HG03520 (cell line): Measurements from ENCODE around the gene MYO3B.
"Not testable (repeated sequence)": the region's sequence is repeated elsewhere in the genome, so short reads cannot be mapped to it uniquely, and the experiment has no call there.

Source experiments
- ATAC-seq: cut with Tn5 transposase; IDR thresholded peaks from one replicate; pipeline ENCODE4 v1.9.1; 2021; ENCODE audit warnings: mild to moderate bottlenecking, moderate library complexity; ENCODE audit not compliant: unreplicated experiment

Gene MYO3B

DNA sequence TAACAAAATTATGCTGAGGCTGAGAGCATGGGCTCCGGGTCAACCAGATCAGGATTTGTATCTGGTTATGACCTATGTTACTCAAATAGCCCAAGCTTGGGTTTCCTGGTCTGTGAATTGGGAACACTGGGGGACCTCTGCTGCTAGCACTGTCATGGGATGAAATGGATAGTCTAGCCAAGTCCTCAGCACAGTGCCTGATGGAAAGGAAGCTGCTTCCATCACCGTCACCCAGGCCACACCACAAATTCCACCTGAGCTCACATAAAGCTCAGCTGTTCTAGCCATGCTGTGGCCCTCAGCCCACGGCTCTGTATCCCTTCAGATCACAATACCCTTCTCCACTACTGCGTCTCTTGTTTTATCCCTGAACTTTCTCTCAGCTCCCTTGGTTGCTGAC, 357.6 kb downstream of the MYO3B start:
- ATAC-seq = no peak

DNA sequence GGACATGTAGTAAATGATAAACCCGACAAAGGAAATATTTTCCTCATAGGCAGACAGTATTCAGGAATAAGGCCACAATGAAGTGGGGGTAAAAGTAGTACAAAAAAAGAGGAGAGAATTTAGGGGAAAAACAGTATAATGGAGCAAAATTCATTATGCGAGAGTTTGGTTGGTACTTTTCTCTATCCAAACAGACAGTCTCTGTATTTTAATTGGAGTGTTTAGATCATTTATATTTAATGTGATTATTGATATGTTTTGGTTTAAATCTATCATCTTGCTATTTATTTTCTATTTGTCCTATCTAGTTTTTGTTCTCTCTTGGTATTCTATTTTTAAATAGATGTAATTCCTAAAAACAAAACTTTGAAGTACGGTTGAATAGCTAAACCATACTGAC, 366.9 kb downstream of the MYO3B start:
- ATAC-seq = no peak

DNA sequence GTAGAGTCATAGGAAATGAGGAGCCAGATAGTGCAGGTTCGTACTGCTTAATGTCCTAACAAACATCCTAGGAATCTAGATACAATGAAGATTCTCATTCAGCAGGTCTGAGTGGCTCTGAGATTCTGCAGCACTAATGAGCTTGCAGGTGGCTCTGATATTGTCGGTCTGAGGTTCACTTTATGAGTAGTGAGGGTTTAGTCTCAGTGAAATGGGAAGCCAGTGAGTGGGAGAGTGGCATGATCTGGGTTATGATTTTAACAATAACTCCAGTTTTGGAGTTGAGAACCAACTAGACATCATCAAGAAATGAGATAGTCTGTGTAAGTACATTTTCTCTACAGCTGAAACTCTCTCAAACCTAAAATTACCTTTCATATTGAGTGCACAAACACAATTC, 370.4 kb downstream of the MYO3B start:
- no peak for ATAC-seq

DNA sequence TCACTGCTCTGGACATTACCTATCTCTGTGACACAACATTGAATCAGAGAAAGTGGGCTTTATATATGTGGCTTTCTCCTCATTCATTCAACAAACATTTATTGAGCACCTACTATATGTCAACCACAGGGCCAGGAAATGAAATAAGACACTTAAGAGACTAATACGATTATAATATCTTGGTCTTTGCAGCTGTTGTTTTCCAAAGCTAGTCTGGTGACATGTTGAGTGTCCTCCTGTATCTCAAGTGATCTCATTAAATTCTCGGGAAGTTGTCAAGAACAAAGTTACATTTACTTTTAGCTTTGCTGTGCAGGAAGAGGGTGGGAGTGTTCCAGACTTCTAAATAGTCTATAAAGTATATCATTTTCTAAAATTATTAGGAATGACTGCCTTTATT, 372.6 kb downstream of the MYO3B start:
- ATAC-seq = no peak

DNA sequence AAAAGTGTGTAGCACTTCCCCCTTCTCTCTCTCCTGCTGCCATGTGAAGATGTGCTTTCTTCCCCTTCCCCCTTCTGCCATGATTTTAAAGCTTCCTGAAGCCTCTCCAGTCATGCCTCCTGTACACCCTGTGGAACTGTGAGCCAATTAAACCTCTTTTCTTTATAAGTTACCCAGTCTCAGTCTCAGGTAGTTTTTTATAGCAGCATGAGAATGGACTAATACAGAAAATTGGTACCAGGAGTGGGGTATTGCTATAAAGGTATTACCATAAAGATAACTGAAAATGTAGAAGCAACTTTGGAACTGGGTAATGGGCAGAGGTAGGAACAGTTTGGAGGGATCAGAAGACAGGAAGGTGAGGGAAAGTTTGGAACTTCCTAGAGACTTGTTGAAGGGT, 374.0 kb downstream of the MYO3B start:
- ATAC-seq = not testable (repeated sequence)

DNA sequence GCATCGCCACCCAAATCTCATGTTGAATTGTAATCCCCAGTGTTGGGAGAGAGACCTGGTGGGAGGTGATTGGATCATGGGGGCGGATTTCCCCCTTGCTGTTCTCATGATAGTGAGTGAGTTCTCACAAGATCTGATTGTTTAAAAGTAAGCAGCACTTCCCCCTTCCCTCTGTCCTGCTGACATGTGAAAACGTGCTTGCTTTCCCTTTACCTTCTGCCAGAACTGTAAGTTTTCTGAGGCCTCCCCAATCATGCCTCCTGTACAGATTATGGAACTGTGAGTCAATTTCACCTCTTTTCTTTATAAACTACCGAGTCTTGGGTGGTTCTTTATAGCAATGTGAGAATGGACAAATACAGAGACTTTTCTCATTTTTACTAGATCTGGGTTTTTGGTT, 375.8 kb downstream of the MYO3B start:
- no peak for ATAC-seq

DNA sequence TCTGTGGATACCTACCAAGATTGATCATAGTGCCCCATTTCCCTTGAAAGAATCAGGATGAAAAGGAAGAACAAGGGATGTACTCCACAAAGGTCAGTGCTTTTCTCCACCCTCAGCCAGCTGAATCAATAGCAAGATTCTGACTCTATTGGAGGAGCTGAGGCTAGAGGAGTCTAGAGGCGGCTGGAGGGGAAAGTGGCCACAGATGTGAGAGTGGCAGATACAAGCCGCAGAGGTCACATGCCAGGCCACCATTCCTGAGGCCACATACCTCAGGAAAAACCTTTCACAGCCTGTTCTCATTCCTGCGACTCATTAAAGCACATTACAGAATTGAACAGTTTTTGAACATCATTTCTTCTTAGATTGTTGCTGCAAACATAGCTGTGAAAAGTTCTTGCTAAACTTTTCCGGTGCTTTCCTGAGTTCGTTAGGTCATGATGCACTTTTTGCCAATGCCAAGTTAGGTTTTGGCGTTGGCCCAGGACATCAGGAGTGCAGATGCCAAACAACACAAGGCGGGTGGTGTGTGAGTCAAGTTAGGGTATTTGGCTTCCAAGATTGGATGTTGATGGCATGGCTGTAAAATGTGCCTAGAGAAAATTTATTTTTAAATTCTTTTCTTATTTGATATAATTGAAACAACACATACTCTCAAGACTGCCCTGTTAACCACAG, 376.5 kb downstream of the MYO3B start:
- ATAC-seq = no peak

DNA sequence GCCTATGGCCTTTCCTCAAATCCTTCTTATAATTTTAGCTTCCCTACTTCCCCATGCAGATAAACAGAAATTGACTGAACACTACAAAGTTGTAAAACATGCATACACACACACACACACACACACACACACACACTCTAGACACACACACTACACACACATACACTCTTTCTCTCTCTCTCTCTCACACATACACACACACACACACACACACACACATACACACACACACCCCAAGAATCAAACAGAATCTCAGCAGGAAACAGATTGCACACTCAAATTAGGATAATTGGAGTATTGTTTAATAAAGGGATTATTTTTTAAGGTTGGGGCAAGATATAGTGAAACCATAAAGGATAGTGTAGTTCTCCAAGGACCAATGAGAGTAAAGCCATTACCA, 385.0 kb downstream of the MYO3B start:
- no peak for ATAC-seq

DNA sequence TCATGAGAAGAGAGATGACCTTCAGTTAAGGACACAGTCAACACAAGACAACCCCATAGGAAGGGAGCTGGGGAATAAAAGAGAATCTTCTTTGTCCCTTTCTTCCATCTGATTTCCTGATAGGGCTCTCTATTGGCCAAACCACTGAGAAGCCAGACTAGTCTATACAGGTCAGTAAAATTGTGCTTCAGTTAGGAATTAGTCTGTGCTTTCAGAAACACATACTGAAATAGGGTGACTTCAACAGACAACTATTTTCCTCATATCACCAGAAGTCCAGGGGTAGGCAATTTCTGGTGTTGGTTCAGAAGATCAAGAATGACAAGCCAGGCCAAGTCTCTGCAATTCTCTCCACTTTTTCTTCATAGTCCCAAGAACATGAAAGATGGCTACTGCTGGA, 385.5 kb downstream of the MYO3B start:
- ATAC-seq = no peak

DNA sequence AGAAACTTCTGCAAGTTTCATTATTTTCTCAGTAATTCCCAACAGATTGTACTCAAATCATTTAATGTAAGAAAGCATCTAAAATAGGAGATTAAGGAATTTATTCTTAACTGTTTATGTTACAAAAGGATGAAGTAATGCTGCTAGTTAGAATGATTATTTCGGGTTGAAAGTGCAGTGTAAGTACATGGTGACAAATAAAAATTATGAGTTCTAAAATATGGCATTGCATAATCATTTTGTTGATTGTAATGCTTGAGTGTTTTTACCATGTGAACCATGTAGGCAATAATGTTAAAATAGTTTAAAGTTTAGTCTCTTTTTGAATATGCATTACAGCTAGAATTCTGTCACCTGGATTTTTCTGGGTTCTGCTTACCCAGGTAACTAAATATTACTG, 388.2 kb downstream of the MYO3B start:
- no peak for ATAC-seq

DNA sequence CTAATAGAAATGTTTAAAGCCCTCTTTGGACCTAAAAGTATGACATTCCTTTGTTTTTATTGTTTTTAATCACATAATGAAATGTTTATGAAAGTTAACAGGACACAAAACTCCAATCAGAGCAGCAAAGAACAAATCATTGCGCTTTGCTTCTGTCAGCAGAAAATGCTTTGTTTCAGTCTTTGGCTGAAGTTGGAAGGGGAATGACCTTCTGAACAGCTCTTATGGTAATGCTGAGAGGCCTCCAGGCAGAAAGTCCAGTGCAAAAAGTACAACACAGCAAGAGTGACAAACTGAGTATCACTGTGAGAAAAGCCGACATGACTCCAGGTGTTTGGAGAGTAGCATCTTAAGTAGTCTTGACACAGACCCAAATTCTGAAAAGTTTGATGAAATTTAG, 389.5 kb downstream of the MYO3B start:
- ATAC-seq = no peak

DNA sequence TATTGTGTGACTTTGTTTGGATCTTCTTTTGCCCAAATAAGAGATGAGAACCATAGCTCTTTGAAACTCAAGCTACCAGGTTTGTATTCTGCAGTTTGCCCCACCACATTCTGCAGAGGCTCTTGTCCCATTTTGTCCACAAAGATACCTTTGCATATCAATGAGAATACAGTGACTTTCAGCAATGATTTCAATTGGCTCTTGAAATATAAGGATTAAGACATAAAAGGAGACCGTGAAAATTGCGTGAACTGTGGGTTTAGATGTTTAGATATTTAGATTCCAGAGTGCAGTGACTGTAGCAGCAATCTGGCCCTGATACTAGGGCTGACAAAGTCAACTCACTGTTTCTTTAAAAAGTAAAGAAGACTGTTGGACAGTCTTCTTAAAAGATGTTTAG, 390.6 kb downstream of the MYO3B start:
- no peak for ATAC-seq

DNA sequence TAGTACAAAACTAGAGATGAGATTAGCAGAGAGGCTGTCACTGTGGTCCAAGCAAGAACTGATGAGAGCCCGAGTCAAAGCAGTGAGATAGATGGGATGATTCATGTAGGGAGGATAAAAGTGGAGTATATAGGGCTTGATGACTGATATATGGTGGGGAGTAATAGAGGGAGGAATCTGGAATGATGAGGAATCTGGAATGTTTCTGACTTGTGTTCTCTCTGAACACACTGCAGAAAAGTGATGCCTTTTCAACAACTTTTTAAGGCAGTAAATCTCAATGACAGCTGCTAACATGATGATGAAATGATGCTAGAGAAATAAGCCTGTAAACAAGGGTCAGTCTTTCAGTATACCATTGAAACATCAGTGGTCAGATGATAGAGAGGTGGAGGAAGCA, 393.7 kb downstream of the MYO3B start:
- no peak for ATAC-seq

DNA sequence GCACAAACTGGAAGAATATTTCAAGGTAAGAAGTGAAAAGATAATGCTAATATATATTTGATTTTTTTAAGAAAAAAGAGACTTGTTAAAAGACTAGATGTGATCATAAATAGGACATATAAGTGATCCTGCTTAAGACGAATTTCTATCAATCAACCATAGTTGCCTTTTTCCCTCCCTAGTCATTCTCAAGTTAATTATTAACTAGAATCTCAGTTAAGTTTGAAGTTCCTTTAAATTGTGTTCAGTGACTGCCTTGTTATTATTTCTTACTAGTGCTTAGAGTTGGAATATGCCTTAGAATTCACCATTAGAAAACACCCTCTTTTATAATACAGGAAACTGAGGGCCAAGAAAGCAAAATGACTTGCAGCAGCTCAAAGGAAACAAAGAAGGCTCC, 395.7 kb downstream of the MYO3B start:
- ATAC-seq = no peak

DNA sequence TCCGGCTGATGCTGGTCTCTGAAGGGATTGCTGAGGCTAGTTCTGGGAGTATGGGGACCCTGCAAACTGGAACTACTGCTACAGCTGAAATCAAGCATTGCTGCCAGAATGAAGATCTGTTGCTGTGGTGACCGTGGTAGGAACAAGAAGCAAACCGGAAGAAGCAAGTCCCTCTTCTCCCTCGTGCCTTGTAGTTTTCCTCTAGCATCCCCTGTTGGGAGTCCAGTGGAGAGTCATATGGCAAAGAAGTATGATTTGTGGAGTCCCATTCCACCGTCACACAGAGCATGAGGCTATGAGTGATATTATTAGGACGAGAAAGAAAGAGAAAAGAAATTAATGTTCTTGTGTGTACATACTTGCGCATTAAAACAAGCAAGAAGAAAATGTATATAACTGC, 398.3 kb downstream of the MYO3B start:
- ATAC-seq = no peak

DNA sequence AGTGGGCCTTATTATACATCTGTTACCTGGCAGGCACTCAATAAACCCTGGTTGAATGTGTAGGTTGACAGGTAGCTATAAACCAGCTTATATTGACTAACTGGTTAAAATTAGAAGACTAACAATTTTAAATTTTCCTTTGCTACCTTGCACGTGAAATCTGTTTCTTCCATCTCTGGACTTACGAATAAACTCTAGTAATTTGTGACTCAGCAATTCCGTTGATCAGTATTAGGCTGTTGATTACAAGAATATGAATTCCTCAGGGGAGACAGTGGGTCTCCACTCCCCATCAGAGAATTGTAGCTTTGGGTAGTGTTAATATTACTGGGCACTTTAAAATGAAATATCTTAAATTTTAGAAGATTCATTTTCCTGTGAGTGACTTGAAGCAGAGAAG, 399.4 kb downstream of the MYO3B start:
- no peak for ATAC-seq

DNA sequence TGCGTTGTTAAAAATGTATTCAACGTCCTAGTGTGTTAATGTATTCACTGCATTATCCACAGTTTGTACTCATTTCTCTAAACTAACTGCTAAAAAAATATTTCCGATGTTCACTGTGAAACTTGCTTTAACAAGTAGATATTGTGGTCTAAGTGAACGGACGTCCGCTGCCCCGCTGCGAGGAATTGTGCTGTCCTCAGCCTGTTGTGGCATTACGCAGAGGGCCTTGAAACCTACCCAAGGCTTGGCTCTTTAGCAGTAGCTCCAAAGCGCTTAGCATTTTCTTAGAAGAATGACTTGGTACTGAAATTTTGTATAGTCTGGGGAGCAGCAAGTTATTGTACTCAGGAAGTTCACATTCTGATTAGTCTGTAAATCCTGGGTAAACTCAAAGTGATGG, 400.7 kb downstream of the MYO3B start:
- no peak for ATAC-seq

DNA sequence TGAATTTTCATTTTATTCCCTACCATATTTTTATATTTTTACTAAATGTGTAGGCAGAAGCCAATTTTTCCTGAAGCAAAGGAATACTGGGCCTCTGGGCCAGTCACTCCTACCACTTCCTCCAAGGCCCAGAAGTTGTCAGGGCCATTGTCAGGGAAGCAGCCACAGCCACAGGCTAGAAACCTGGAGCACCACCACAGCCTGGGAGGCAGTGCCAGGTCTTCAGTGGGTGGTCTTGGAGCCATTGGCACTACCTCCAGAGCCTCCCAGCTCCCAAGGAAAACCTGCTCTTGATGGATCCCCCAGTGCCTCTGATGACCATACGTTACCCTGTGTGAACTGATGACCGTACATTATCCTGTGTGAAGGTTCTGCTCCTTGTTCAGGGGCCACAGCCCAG, 401.6 kb downstream of the MYO3B start:
- ATAC-seq = no peak

DNA sequence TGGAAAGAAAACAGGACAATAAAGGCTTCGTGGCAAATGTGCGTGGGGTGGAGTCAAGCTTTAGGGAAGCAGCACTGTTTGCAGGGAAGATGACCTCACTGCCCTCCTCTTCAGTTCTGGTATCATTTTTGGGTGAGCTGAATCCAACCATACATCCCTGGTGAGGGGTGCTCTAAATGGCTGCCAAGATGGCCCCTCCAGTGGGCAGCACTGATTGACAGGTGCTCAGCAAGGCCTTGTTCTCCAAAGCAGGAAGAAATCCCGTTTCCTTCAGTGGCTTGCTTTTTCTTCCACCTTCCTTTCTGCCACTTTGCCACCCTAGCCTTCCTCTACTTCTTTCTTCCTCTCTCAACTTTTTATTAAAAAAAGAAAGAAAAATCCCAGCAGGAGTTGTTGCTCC, 404.4 kb downstream of the MYO3B start:
- ATAC-seq = no peak

DNA sequence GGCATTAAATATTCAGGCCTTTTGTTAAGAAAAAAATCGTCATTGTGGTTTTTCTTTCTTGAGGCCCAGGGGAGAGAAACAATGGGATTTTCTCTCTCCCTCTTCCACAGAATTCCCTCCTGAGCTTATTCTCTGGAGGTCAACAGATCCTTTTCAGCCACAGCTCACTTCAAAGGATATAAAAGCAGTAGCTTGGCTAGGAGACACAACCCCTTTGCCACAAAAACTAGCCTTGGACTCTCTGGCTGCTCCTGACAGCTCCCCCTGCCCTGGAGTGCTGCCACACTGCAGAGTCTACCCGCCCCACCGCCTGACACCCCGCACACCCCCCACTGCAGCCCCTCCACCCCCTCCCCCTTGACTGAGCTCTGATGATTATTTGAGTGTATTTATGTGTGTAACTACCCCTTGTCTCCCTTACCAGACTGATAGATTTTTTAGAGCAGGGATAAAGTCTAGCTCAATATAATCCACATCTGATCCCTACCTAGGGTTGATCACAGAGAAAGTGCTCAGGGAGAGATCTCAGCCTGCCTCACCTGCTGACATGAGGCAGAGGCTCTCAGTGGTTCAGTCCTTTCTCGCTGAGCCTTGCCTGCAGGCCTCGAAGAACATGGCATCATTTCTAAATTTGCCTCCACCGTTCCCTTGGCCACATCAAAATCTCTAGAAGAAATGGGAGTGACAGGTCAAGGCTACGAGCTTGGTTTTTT, 405.0 kb downstream of the MYO3B start:
- ATAC-seq = no peak

DNA sequence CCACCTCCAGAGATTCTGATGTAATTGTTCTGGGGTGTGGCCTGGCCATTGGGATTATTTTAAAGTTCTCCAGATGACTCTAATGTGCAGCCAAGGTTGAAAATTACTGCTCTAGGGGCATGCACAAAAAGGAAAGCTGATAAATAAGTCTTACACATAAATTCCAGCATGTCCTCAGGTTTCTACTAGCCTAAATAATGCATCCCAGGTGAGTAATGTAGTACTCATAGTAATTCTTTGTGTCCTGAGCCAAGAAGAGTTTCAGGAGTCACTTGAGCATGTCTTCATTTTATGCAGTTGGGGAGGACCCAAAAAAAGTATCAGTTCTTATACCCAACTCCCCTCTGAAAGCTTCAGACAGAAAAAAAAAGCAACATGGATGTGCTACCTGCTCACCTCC, 407.1 kb downstream of the MYO3B start:
- no peak for ATAC-seq

DNA sequence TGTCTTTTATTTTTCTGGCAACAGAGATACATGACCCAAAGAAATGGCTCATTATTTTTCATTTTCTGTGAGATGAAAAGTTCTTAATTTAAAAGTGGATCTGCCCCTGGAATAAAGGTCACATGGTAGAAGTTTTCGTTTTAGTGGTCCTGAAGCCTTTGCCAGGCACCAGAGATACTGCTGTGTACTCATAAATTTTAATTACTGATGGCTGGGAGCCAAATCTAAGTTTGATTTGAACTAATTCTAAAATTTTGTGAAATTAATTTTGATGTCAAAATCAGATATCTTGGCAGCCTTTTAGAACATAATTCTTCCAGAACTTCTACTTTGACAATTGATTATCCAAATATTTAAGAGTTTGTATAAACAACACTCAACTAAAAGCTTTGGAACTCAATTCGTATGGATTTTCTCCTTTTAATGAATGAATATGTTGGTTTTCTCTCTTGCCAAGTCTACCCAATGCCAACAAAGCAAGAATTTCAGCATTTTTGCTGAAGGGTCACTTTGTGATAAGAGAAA, 408.7 kb downstream of the MYO3B start:
- no peak for ATAC-seq

DNA sequence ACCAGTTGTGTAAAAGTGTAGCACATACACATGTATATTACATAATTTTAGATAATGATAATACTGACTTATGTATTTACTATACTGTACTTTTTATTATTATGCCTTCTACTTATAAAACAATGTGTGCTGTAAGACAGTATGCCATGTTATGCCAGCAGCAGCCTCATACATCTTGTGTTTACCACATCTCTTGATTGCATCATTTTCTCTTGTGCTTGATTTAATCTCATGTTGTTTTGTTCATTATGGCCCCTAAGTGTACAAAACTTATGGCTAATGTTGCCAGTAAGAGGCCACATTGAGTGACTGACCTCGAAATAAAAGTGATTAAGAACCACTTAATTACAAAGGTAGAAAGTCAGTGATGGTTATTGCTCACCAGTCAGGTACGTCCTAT, 409.2 kb downstream of the MYO3B start:
- ATAC-seq = no peak
